Ovary (tissue), 9 donors: Measurements from ENCODE around the gene DIAPH3. TPM values are rescaled to one million over a fixed set of nuclear protein-coding genes. Genes with fewer than 3 reads are reported as not detected.

Experiments
- DNase-seq, 5 donors: peaks; one replicate each; pipeline ENCODE4 v3.0.0-alpha.2; 2019 to 2020
- H3K27ac ChIP-seq, 2 donors: fragments of 200-600 bp; one replicate each; pipeline versions ENCODE4 v1.5.1 to v1.8.0; 2019 to 2022
- H3K27me3 ChIP-seq: fragments of 200-600 bp; one replicate; pipeline ENCODE4 v1.8.0; 2022
- H3K36me3 ChIP-seq: fragments of 200-600 bp; sonication (generic); one replicate; pipeline ENCODE4 v1.5.1; 2019
- H3K4me1 ChIP-seq: one replicate; pipeline ENCODE4 v1.8.1; 2013; ENCODE audit warnings: mild to moderate bottlenecking, moderate library complexity; ENCODE audit not compliant: insufficient read depth
- H3K4me3 ChIP-seq: fragments of 200-600 bp; sonication (generic); one replicate; pipeline ENCODE4 v1.5.1; 2017
- H3K9me3 ChIP-seq, 2 donors: fragments of 200-600 bp in 1 of 2; sonication (generic) in 1 of 2; one replicate each; pipeline versions ENCODE4 v1.5.1 to v1.8.1; 2013 to 2019; ENCODE audit warnings: mild to moderate bottlenecking in 1 of 2, moderate library complexity in 1 of 2
- CTCF ChIP-seq, 3 donors: fragments of 450-650 bp in 2 of 3; fragments of 200-600 bp in 1 of 3; IDR thresholded peaks; one replicate each; pipeline versions ENCODE4 v1.5.1 to v1.8.0; 2016 to 2022; ENCODE audit warnings: antibody characterized with exemption in 3 of 3, mild to moderate bottlenecking in 1 of 3
- EP300 ChIP-seq: sonication (generic); formaldehyde crosslinking; IDR thresholded peaks from one replicate; pipeline ENCODE4 v1.6.1; 2017; ENCODE audit warnings: antibody characterized with exemption
- POLR2A ChIP-seq: fragments of 450-650 bp; IDR thresholded peaks from one replicate; pipeline ENCODE4 v1.6.1; 2017; ENCODE audit warnings: antibody characterized with exemption, mild to moderate bottlenecking, moderate library complexity
- WGBS, 3 donors: extraction: QIAGEN DNeasy Blood & Tissue Kit in 1 of 3; methylation state at CpG; one replicate each; pipeline versions ENCODE4 v1.1.5 to v1.1.7; 2013 to 2017; 5-methylcytosine and 5-hydroxymethylcytosine counted together
- intact Hi-C, 4 donors: fragments of 100-400 bp; cut with DNase I; formaldehyde crosslinking; loops; one replicate each; pipeline versions ENCODE4 v1.11.0 to v1.15.1; 2022 to 2023
- polyA plus RNA-seq, 2 donors: library from polyadenylated mRNA; stranded (reverse); fragments of 200-250 nt in 1 of 2; fragments of 350-450 nt in 1 of 2; fragmentation: Illumina TruSeq in 1 of 2; extraction: RNeasy Lipid Tissue Mini Kit (QIAGEN cat#74804) in 1 of 2; gene quantifications; one replicate each; pipeline ENCODE4 v1.2.3, GENCODE V29; 2013 to 2014
- total RNA-seq, 7 donors: library from RNA; depleted of rRNA in 2 of 7; stranded (reverse); fragments of >200 nt in 2 of 7; fragmentation: NEBNext Ultra II Directional in 3 of 7; extraction: Animal tissue kit (Norgen Biotek cat#: 25700) in 3 of 7; gene quantifications; one replicate each; pipeline versions ENCODE4 v1.1.0 to v1.2.4, GENCODE V29; 2016 to 2023
- donor health status: DM: no; HTN: no; CAD: no; lungs with moderate emphysema.
- donor health status: DM: no; HTN: no; CAD: no.
- donor health status: Bipolar disorder and iron deficiency.
- donor health status: DM: yes; HTN: yes; CAD: no.
- donor health status: DM: no; HTN: no; CAD: no.
- donor health status: DM: yes; HTN: yes; CAD: no.

The DIAPH3 gene
- total and polyA plus RNA-seq, 9 donors: 0.13 to 2.6 (median 0.40) TPM; not detected in 1

DNA sequence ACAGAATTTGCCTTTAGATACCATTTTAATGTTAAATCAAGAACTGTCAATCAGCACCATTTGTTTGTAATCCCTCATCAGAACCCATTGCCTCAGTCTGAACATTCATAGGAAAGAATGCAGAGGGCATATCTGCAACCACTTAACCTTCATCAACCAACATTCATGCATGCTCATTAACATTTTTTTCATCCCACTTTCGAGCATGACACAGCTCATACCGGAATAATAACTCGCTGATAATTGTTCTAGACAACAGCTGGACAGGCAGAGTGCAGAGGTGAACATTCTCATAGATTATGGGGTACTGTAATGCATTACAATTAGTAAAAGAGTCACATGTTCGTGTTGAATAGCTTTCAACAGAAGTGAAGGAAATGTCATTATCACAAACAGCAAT is 216.8 kb downstream of the DIAPH3 start:
- 38 to 60% (median 39%) methylated on average over 4 of the region's 4 CpGs for WGBS, 3 donors
- no peaks in the 10 kb centered on the region for H3K27me3 ChIP-seq
- DNase-seq: no peak
- no peaks in the 10 kb centered on the region for H3K36me3 ChIP-seq
- no peak for TF ChIP-seq EP300
- no peak for TF ChIP-seq CTCF (IDR thresholded peaks at IDR 0.05)
- no peak overlapping the region for H3K27ac ChIP-seq
- intact Hi-C loops: no loop called here
- H3K4me3 ChIP-seq: no peak overlapping the region
- H3K4me1 ChIP-seq: no peaks in the 10 kb centered on the region
- no peaks in the 10 kb centered on the region for H3K9me3 ChIP-seq

DNA sequence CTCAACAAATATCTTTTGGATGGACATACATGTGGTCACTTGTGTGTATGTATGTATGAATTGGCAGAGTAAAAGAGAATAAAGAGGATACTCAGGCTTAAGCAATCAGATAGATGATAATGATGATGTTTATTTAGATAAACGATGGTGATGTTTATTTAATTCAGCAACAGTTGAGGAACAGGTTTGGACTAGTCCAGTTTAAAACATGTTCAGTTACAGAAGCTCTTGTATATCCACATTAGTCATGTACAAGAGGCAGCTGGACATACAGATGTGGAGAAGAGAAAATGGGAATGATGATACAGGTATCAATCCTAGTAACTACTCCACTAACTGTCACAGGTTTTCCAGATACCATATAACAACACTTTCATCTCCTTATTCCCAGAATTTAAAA is 232.1 kb downstream of the DIAPH3 start:
- whole genome bisulfite sequencing, 3 donors: 90 to 96% (median 92%) methylated on average over 1 of the region's 1 CpG
- Histone ChIP-seq H3K27ac (no peak overlapping the region), H3K9me3 (no peaks in the 10 kb centered on the region), H3K36me3 (no peaks in the 10 kb centered on the region), H3K4me1 (no peaks in the 10 kb centered on the region), H3K4me3 (no peak overlapping the region), H3K27me3 (no peaks in the 10 kb centered on the region)
- no peak for DNase-seq
- TF ChIP-seq CTCF (IDR thresholded peaks at IDR 0.05): no peak
- no peak for TF ChIP-seq EP300
- TF ChIP-seq POLR2A: no peak
- intact Hi-C loops: no loop called here

GRCh38 chr13:59924256-59924655 is 239.5 kb downstream of the DIAPH3 start:
- TF ChIP-seq EP300 (no peak), CTCF (IDR thresholded peaks at IDR 0.05) (no peak), POLR2A (no peak)
- Histone ChIP-seq H3K4me1 (no peaks in the 10 kb centered on the region), H3K36me3 (no peaks in the 10 kb centered on the region), H3K27me3 (no peaks in the 10 kb centered on the region), H3K27ac (no peak overlapping the region), H3K9me3 (no peaks in the 10 kb centered on the region), H3K4me3 (no peak overlapping the region)
- 99% methylated on average over 1 of the region's 1 CpG for WGBS, 3 donors
- intact Hi-C loops: no loop called here
- no peak for DNase-seq

DNA sequence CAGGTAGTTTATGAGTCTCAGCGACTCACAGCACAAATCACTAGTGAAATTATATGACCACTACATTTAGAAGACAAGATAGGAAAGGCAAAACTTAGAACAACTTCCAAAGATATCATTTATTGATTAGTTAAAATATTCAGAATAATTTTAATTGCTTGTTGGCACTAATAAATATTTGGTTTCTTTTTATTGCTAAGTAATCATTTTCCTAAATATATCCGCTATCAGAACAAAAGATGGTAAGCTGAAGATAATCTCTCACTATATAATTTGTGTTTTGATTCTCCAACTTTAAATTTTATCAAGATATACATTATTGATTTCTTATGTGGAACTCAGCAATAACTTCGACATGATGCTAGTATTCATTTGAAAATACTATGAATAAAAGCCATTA is 248.5 kb downstream of the DIAPH3 start:
- intact Hi-C loops: no loop called here
- H3K9me3 ChIP-seq: no peaks in the 10 kb centered on the region
- H3K27me3 ChIP-seq: no peaks in the 10 kb centered on the region
- H3K27ac ChIP-seq: no peak overlapping the region
- H3K4me1 ChIP-seq: no peaks in the 10 kb centered on the region
- DNase-seq: no peak
- TF ChIP-seq POLR2A (no peak), EP300 (no peak), CTCF (IDR thresholded peaks at IDR 0.05) (no peak)
- no peaks in the 10 kb centered on the region for H3K36me3 ChIP-seq
- H3K4me3 ChIP-seq: no peak overlapping the region
- WGBS, 3 donors: 76 to 89% (median 85%) methylated on average over 3 of the region's 3 CpGs

GRCh38 chr13:59914556-59914955 is 249.2 kb downstream of the DIAPH3 start:
- Histone ChIP-seq H3K4me1 (no peaks in the 10 kb centered on the region), H3K36me3 (no peaks in the 10 kb centered on the region), H3K27me3 (no peaks in the 10 kb centered on the region), H3K9me3 (no peaks in the 10 kb centered on the region), H3K4me3 (no peak overlapping the region), H3K27ac (no peak overlapping the region)
- WGBS, 3 donors: 68 to 80% (median 70%) methylated on average over 2 of the region's 2 CpGs
- no peak for DNase-seq
- intact Hi-C loops: no loop called here
- TF ChIP-seq CTCF (IDR thresholded peaks at IDR 0.05) (no peak), POLR2A (no peak), EP300 (no peak)
